Measurements from ENCODE around the gene TSKS. TPM values are rescaled to one million over a fixed set of nuclear protein-coding genes. Genes with fewer than 3 reads are reported as not detected.

Gene TSKS
- total RNA-seq, 1 donor from 2014 or later = not detected

GRCh38 chr19:49803529-49803856, 40.4 kb upstream of the TSKS start:
- H3K36me3 Mint-ChIP-seq (ENCODE audit: low read depth) = peaks cover 8% of the 10 kb centered on the region
- H3K9me3 Mint-ChIP-seq = no peaks in the 10 kb centered on the region
- no peak overlapping the region for H3K4me3 Mint-ChIP-seq
- DNase-seq (ENCODE audit: low read depth, low spot score) = no peak
- no peaks in the 10 kb centered on the region for H3K27me3 Mint-ChIP-seq (ENCODE audit: low read depth)
- TF ChIP-seq CTCF (conservative IDR thresholded peaks at IDR 0.05) = no peak
- no peak overlapping the region for H3K27ac Mint-ChIP-seq (ENCODE audit: unreplicated experiment)
- H3K4me1 Mint-ChIP-seq = peaks cover 11% of the 10 kb centered on the region

- no peak for DNase-seq (ENCODE audit: low read depth, low spot score)
- no peaks in the 10 kb centered on the region for H3K27me3 Mint-ChIP-seq (ENCODE audit: low read depth)
- no peak overlapping the region for H3K27ac Mint-ChIP-seq (ENCODE audit: unreplicated experiment)
- H3K36me3 Mint-ChIP-seq (ENCODE audit: low read depth) = peaks cover 8% of the 10 kb centered on the region
- no peak overlapping the region for H3K4me3 Mint-ChIP-seq
- no peaks in the 10 kb centered on the region for H3K9me3 Mint-ChIP-seq
- no peak for TF ChIP-seq CTCF (conservative IDR thresholded peaks at IDR 0.05)
- H3K4me1 Mint-ChIP-seq = peaks cover 11% of the 10 kb centered on the region
Measured at GRCh38 chr19:49802836-49803528, 39.9 kb upstream of the TSKS start.

- DNase-seq (ENCODE audit: low read depth, low spot score) = peak; percentile 33
- peak overlapping the region; percentile 12 for H3K4me3 Mint-ChIP-seq
- TF ChIP-seq CTCF (conservative IDR thresholded peaks at IDR 0.05) = no peak
- H3K36me3 Mint-ChIP-seq (ENCODE audit: low read depth) = peaks cover 8% of the 10 kb centered on the region
- no peaks in the 10 kb centered on the region for H3K27me3 Mint-ChIP-seq (ENCODE audit: low read depth)
- H3K9me3 Mint-ChIP-seq = no peaks in the 10 kb centered on the region
- no peak overlapping the region for H3K27ac Mint-ChIP-seq (ENCODE audit: unreplicated experiment)
- peaks cover 8% of the 10 kb centered on the region for H3K4me1 Mint-ChIP-seq
Measured at GRCh38 chr19:49801966-49802661, 39.0 kb upstream of the TSKS start.

GRCh38 chr19:49801401-49801888, 38.3 kb upstream of the TSKS start:
- no peaks in the 10 kb centered on the region for H3K27me3 Mint-ChIP-seq (ENCODE audit: low read depth)
- H3K9me3 Mint-ChIP-seq = no peaks in the 10 kb centered on the region
- peaks cover 8% of the 10 kb centered on the region for H3K4me1 Mint-ChIP-seq
- H3K27ac Mint-ChIP-seq (ENCODE audit: unreplicated experiment) = no peak overlapping the region
- peaks cover 10% of the 10 kb centered on the region for H3K36me3 Mint-ChIP-seq (ENCODE audit: low read depth)
- no peak overlapping the region for H3K4me3 Mint-ChIP-seq
- DNase-seq (ENCODE audit: low read depth, low spot score) = no peak
- TF ChIP-seq CTCF (conservative IDR thresholded peaks at IDR 0.05) = no peak

- H3K9me3 Mint-ChIP-seq = no peaks in the 10 kb centered on the region
- peak overlapping the region; percentile 57 for H3K4me3 Mint-ChIP-seq
- H3K27me3 Mint-ChIP-seq (ENCODE audit: low read depth) = no peaks in the 10 kb centered on the region
- no peak for TF ChIP-seq CTCF (conservative IDR thresholded peaks at IDR 0.05)
- H3K4me1 Mint-ChIP-seq = peaks cover 4% of the 10 kb centered on the region
- DNase-seq (ENCODE audit: low read depth, low spot score) = no peak
- H3K27ac Mint-ChIP-seq (ENCODE audit: unreplicated experiment) = no peak overlapping the region
- peaks cover 7% of the 10 kb centered on the region for H3K36me3 Mint-ChIP-seq (ENCODE audit: low read depth)
Measured at GRCh38 chr19:49800771-49801170, 37.7 kb upstream of the TSKS start.
